Right lobe of liver (tissue), 4 donors: ENCODE measurements around the gene C8B.

Experiments used
- CTCF ChIP-seq, 4 donors: fragments of 200-600 bp in 3 of 4; fragments of 450-650 bp in 1 of 4; IDR thresholded peaks; one replicate each; pipeline versions ENCODE4 v1.5.1 to v1.8.0; 2016 to 2022; ENCODE audit warnings: antibody characterized with exemption in 4 of 4, mild to moderate bottlenecking in 2 of 4
- POLR2A ChIP-seq: fragments of 450-650 bp; IDR thresholded peaks from one replicate; pipeline ENCODE4 v1.6.1; 2017; ENCODE audit warnings: antibody characterized with exemption, mild to moderate bottlenecking
- donor health status: DM: no; HTN: no; CAD: no.
- donor health status: DM: no; HTN: no; CAD: no.
- donor health status: DM: no; HTN: yes; CAD: no.

DNA sequence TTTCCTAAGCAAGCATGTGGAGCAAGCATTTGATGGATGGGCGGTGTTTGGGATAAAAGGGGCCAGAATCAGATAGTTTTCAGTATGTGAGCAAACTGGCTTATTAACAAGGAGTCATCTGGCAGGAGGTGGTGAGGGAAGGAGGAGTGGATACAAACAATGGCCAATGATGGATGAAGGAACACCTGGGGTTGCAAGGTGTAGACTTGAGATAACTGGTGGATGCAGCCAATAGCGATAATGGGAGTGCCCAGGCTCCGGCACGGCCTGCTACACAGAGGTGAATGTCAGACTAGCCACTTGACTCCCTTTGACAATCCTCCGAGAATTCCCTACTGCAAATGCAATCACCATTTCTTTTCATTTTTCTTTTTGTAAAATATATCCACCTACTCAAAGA is 41.7 kb downstream of the C8B start:
- no peak for TF ChIP-seq CTCF (IDR thresholded peaks at IDR 0.05)
- TF ChIP-seq POLR2A = no peak
